Renal pelvis (tissue), 4 donors: Measurements from ENCODE around the gene UGT1A5. TPM values are rescaled to one million over a fixed set of nuclear protein-coding genes. Genes with fewer than 3 reads are reported as not detected.
A peak's percentile ranks its signal among the peaks of the same experiment; 100 is the strongest.
"Not testable (repeated sequence)": the region's sequence is repeated elsewhere in the genome, so short reads cannot be mapped to it uniquely, and the experiment has no call there.

Source experiments
- DNase-seq: peaks from one replicate; pipeline ENCODE4 v3.0.0-alpha.2; 2013
- polyA plus RNA-seq, 3 donors: library from polyadenylated mRNA; unstranded; fragments of 120-200 nt; gene quantifications; one replicate each; pipeline ENCODE4 v1.2.1, GENCODE V29; 2013; ENCODE audit not compliant: insufficient read length in 3 of 3

The UGT1A5 gene
- polyA plus RNA-seq, 3 donors, result not detected

DNA sequence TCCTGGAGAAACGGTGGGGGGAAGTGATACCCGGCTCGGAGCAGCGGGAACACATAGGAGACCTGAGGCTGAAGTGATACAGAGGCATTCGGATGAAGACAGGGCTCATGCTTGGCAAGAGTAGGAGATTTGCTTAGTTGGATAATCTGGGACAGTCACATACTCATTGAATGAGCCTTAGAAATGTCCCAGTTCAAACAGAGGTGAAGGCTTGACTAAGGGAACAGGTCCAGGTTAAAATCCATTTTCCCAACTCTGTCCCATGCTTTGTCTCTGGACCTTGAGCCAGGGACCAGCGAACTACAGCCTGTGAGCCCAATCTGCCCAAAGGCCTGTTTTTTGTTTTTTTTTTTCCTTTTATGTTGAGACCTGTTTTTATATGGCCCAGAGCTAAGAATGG lies 18.7 kb upstream of the UGT1A5 start:
- no peak for DNase-seq

DNA sequence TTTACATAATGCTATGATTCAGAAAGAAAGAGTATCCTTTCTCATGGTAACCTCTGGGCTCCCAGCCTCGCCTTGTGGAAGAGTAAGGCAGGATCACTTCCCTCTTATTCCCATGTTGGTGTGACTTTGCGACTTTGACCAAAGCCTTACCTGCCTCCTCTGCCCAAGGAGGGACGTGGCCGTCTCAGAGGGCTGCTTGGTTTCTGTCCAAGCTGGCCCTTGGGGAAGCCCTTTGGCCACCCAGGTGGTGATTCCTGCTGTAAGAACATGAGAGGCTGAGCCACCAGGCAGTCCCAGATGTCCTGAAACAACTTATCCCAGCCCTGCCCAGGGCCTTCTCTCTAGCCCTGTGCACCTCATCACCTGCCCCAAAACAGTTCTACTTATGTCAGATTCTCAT lies 14.0 kb upstream of the UGT1A5 start:
- DNase-seq, result no peak

- DNase-seq, result no peak
Measured at GRCh38 chr2:233699424-233700027, 13.2 kb upstream of the UGT1A5 start.

DNA sequence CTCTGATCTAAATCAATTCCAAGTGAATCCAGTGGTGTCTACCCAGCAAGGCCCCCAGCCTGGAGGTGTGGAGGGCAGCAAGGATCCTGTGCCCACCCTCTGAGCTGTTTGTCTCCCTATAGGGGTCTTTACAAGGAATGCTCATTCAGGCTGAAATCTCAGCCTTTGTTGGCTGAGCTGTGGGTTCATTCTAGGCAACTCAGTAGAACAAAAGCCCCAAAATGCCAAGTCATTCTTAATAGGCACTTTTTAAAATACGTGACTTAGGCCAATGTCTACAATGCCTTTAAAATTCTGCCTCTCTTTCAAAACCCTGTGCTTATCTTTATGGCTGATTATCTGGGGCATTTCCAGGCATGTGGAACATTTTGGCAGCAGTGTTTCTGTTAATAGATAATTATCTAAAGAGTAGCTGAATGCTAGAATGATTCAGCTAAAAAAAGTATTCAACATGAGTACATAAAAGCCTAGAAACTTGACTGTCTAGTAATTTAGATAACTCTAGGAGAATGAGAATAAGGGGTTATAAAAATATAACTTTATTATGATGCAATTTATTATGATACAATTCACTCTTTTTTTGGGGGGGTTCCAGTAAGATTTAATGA lies 12.6 kb upstream of the UGT1A5 start:
- DNase-seq, result peak; percentile 15

DNA sequence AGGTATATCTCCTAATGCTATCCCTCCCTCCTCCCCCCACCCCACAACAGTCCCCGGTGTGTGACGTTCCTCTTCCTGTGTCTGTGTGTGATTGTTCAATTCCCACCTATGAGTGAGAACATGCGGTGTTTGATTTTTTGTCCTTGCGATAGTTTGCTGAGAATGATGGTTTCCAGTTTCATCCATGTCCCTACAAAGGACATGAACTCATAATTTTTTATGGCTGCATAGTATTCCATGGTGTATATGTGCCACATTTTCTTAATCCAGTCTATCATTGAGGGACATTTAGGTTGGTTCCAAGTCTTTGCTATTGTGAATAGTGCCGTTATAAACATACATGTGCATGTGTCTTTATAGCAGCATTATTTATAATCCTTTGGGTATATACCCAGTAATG lies 11.9 kb upstream of the UGT1A5 start:
- not testable (repeated sequence) for DNase-seq

DNA sequence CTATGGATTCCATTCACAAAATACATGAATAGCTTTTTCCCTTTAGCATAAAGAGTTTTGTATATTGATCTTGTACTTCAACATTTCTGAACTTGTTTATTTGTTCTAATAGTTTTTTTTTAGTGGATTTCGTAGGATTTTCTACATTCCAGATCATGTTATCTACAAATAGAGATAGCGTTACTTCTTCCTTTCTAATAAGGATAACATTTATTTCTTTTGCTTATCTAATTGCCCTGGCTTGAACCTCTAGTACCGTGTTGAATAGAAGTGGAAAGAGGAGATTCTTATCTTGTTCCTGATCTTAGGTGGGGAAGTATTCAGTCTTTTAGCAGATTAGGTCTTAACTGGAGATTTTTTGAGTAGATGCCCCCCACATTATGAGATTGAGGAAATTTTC lies 10.5 kb upstream of the UGT1A5 start:
- no peak for DNase-seq

- no peak for DNase-seq
Measured at GRCh38 chr2:233705911-233706506, 6.7 kb upstream of the UGT1A5 start.

DNA sequence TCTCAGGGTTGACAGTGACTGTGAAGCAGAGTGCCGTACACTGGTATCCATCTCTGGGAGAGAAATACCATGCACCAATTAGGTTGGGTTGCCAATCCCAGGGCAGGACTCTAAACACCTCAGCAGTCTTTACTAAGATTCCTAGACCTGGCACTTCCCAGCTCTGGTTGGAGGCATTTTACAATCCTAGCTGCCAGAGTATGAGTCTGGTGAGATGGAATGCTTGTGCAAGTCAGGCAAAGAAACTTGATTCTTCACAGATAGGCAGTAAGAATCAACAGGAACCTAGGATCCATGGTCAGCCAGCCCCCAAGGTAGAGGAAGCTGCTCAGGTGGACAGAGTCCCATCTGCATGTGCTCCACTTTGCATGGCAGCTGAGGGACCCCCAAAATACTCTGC lies 6.0 kb upstream of the UGT1A5 start:
- DNase-seq, result no peak

- no peak for DNase-seq
Measured at GRCh38 chr2:233707940-233708644, 4.6 kb upstream of the UGT1A5 start.

DNA sequence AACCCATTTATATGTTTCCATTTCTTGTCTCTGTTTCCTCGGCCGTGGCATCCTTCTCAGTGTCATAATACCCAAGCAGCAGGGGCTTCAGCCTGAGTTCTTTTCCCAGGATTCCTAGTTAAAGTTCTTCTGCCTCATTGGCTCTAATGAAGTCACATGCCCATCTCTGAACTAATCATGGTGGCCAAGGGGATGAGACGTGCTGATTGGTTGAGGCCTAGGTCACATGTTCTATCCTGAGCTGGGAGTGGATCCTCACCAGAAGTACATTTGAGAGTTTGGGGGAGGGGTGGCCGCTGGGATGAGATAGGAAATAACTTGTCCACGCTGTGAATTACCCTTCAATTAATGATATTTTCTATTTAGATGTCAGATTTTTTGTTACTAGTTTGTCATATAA lies 3.8 kb upstream of the UGT1A5 start:
- DNase-seq, result no peak

GRCh38 chr2:233711312-233712008 lies 1.2 kb upstream of the UGT1A5 start:
- DNase-seq, result peak; percentile 64

DNA sequence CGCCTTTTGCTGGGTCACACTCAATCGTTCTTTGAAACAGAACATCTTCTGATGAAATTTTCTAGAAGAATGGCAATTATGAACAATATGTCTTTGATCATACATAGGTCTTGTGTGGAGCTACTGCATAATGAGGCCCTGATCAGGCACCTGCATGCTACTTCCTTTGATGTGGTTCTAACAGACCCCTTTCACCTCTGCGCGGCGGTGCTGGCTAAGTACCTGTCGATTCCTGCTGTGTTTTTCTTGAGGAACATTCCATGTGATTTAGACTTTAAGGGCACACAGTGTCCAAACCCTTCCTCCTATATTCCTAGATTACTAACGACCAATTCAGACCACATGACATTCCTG lies 532 bp downstream of the UGT1A5 start:
- no peak for DNase-seq

GRCh38 chr2:233714121-233714520 lies 1.4 kb downstream of the UGT1A5 start:
- no peak for DNase-seq

DNA sequence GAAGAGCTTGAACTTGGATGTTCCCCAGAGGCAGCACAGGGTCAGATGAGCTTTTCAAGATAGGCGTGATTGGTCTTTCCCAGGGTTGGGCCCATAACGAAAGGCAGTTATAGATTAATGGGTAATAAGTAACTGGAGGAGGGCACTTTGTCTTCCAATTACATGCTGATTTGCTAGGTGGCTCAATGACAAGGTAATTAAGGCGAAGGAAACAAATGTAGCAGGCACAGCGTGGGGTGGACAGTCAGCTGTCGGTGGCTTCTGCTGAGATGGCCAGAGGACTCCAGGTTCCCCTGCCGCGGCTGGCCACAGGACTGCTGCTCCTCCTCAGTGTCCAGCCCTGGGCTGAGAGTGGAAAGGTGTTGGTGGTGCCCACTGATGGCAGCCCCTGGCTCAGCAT lies 5.8 kb downstream of the UGT1A5 start, which contains the start of gene UGT1A4:
Gene UGT1A4 (plus strand): TSS at position 185 of the 400 bp plus-strand sequence. CDS start 85 bp downstream, at position 270.
- no peak for DNase-seq

- DNase-seq, result no peak
Measured at GRCh38 chr2:233728723-233729301, 16.1 kb downstream of the UGT1A5 start, which contains the start of gene UGT1A3. TSS of gene UGT1A3 (plus strand) at chr2:233729042. CDS start at chr2:233729127, 85 bp downstream.

DNA sequence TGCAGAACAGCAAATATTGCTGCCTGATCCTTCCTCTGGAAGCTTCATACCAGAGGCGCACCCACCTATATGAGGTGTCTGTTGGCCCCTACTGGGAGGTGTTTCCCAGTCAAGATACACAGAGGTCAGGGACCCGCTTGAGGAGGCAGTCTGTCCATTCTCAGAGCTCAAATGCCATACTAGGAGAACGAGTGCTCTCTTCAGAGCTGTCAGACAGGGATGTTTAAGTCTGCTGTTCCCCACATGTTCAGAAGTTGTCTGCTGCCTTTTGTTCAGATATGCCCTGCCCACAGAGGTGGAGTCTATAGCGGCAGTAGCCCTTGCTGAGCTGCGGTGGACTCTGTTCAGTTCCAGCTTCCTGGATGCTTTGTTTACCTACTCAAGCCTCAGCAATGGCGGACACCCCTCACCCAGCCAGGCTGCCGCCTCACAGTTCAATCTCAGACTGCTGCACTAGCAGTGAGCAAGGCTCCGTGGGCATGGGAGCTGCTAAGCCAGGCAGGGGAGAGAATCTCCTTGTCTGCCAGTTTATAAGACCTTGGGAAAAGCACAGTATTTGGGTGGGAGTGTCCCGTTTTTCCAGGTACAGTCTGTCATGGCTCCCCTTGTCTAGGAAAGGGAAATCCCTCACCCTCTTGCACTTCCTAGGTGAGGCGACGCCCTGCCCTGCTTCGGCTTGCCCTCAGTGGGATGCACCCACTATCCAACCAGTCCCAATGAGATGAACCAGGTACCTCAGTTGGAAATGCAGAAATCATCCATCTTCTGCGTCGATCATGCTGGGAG lies 24.4 kb downstream of the UGT1A5 start:
- DNase-seq, result not testable (repeated sequence)

DNA sequence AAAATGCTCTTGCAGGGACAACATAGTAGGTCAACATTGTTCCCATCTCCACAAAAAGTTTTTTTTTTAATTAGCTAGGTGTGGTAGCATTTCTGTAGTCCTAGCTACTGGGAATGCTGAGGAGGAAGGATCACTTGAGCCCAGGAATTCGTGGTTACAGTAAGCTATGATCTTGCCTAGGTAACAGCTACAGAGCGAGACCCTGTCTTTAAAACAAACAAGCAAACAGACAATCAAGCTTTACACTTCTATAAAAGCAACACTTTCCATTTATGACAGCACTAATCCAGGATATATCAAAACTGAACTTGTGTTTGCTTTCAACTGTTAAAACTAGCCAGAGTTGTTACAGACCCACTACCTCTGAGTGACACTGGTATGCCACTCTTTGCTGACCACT lies 28.2 kb downstream of the UGT1A5 start:
- DNase-seq, result no peak

DNA sequence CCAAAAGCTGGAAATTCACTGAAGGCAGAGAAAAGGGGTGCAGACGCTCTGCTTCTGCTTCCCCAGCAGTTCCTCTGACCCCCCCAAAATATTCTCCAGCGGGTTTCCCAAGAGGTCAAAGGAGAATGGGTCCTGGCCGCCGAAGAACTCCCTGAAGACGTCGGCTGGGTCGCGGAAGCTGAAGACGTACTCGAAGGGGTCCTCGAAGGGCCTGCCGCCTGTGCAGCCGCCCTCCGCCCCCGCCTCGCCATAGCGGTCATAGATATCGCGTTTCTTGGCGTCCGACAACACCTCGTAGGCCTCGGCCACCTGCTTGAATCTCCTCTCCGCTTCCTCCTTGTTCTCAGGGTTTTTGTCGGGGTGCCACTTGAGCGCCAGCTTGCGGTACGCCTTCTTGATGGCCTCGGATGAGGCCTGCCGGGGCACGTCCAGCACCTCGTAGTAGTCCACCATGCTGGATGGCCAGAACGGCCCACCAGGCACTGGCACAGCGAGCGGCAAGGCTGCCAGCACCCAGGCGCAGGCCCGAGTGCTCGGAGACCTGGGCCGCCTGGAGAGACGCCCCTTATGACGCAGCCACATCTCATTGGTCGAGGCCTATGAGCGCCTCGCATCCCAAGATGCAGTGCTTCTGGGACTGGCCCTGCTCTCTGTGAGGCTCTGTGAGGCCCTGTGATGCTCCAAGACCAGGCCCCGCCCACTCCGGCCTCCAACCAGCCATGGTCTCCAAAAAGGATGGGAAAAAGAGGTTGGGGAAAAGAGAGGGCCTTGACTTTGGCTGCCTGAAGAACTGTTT lies 31.0 kb downstream of the UGT1A5 start:
- no peak for DNase-seq

DNA sequence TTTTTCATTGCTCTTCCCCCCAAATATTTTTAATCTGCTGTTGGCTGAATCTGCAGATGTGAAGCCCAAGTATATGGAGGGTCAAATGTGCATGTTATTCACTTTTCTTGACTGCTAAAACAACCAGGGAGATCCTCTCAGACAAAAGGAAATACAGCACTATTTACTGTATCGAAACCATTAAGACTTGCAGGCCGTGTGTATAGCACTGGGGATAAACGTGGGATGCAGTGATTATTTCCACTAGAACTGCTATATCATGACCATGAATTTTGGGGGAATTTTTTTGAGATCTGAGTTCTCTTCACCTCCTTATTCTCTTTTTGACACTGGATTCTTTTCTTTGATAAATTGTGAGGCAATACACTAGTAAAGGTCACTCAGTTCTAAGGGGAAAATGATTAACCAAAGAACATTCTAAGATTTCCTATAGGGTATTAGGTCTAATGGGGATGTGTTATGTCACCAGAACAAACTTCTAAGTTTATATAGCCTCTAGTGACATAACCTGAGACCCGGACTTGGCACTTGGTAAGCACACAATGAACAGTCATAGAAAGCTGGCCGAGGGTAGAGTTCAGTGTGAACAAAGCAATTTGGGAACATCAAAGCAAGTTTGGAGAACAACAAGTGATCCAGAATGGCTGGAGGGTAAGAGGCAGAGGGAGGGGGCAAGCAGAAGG lies 32.5 kb downstream of the UGT1A5 start:
- no peak for DNase-seq

- DNase-seq, result not testable (repeated sequence)
Measured at GRCh38 chr2:233745838-233746237, 33.1 kb downstream of the UGT1A5 start.
